GM21390 (cell line): Measurements from ENCODE around the gene RP2.

Experiments used
- ATAC-seq: cut with Tn5 transposase; IDR thresholded peaks from one replicate; pipeline ENCODE4 v1.9.1; 2021; ENCODE audit not compliant: unreplicated experiment

The RP2 gene

DNA sequence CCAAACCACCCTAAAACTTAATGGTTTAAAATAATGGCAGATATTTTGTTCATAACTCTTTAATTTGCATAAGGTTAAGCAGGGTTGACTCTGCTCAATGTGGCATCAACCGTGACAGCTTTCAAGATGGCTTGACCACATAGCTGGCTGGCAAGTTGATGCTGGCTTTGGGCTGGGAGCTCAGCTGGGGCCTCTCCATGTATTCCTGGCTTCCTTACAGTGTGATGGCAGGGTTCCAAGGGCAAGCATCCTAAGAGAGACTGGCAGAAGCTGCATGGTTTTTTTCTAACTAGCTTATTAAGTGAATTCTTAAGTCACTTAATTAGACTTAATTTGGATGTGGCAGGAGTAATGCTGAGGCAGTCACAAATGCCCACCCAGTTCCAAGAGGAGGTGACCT lies 4.5 kb downstream of the RP2 start:
- no peak for ATAC-seq

DNA sequence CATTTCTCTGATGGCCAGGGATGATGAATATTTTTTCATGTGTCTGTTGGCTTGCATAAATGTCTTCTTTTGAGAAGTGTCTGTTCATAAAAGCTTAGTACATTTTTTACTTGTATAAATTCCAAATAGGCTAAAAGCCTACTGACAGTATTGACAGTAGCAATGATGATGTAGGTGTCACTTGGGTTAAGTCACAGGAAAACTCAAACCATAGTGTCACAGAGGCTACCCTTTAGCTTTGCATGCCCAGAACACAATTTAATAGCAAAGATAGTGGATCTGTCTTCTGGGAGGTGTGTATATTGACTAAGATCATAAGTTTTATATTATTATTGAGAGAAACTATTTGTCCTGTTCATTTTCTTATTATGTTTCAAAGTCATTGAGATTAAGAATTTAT lies 8.1 kb downstream of the RP2 start:
- ATAC-seq: no peak

DNA sequence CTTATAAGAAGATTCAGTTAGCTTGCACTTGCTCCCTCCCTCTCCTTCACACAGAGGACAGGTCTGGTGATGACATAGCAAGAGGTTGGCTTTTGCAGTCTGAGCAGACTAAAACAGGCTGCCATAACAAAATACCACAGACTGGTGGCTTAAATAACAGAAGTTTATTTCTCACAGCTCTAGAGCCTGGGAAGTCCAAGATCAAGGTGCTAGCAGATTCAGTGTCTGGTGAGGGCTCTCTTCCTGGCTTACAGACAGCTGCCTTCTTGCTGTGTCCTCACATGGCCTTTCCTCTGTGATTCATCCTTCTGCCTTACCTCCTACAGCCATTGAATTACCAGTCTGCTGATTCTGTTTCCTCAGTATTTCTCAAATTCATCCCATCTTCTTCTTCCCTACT lies 13.1 kb downstream of the RP2 start:
- ATAC-seq: no peak

DNA sequence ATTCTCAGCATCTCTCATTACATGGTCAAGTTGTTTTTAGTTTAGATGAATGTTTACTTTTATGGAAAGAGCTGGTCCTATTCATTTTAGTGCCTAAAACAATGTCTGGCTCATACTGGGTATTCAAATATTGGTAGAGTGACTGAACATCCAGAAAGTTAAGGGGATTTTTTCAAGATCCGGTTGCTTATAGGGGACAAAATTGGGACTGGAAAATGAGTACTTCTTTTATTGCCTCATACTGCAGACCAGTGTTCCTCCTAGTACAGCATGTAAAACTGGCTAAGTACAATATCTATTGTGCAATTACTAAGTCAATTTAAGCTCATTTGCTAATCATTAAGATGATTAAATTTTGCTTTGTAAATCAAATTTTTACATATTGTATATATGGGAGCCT lies 13.9 kb downstream of the RP2 start:
- ATAC-seq: no peak

- ATAC-seq: no peak
These were observed 19.6 kb downstream of the RP2 start for GRCh38 chrX:46856483-46856882.

DNA sequence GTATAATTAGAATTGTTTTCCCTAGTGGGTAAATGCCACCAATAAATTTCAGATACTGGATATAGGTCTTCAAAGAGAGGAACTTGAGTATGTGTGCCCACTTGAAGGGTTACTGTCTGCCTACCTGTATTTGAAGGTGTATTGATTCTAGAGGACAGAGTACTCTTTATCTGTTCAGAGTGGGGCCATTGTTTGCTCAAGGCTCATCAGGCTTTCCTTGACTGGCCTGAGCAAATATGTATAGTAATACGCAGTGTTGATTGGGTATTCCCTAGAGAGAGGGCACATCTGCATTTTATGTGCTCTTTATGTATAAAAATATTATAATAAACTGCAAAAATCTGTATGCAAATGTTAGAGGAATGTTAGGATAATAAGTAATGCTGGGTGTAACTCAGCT lies 23.7 kb downstream of the RP2 start:
- ATAC-seq: no peak

- ATAC-seq: no peak
These were observed 26.2 kb downstream of the RP2 start for GRCh38 chrX:46863072-46863471.

GRCh38 chrX:46864606-46865005 lies 27.8 kb downstream of the RP2 start:
- no peak for ATAC-seq

DNA sequence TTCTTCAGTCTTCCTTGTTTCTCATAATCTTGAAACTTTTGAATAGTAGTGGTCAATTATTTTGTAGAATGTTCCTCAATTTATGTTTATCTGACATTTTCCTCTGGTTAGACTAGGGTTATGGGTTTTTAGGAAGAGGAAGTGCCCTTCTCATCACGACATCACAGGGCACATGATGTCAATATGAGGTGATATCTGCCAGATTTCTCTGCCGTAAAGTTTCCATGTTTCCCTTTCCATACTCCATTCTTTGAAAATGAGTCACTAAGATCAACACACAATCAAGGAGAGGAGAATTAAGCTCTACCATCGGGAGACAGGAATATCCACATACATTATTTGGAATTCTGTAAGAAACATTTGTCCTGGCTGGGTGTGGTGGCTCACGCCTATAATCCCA lies 28.4 kb downstream of the RP2 start:
- no peak for ATAC-seq

DNA sequence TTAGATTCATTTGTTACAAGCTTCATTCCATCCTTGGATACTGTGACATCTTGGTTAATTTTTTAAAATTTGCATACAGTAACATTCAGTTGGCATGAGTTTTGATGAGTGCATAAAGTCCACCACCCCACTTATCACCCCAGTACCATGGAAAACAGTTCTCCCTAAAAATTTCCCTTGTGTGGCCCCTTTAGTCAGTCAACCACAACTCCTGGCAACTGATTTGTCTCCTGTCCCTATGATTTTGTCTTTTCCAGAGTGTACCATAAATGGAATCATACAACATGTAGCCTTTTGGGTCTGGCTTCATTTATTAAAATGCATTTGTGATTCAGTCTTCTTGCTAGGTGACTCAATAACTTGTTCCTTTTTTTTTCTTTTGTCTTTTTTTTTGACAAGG lies 29.9 kb downstream of the RP2 start:
- no peak for ATAC-seq

DNA sequence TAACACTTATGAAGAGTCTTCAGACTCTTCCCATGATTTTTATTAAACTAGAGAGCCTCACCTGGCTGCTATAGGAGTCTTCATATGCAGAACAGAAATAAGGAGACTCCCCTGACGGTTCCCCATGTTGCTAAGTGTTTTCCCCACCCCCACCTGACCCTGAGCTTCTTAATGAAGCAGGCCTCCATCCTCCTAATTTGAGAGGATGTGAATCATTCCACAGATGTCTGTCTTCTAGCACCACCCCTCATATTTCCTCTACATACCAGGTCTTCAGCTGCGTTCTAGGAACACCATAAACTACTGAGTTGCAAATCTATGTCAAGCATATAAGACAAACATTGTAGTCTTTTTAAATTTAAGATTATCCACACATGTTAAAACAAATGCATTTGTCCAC lies 36.9 kb downstream of the RP2 start:
- ATAC-seq: no peak

DNA sequence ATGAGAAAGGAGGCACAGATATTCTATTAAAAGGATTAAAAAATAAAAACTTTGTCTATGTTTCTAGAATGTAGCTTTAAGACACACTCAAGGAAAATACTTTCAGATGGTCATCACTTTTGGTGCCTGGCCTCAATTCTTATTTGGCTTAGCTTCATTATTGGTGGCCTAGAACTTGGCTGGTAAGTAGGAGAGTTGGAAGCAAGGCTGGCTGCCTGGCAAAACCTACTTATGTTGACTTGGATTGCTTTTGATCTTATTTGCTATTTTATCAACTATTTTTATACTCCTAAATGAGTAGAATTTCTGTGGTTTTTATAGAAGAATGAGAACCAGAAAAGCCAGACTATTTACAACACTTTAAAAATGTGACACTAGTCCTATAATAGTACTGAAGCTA lies 40.1 kb downstream of the RP2 start:
- ATAC-seq: no peak

GRCh38 chrX:46882266-46882665 lies 45.4 kb downstream of the RP2 start:
- ATAC-seq: no peak

- ATAC-seq: no peak
These were observed 48.0 kb downstream of the RP2 start for GRCh38 chrX:46884799-46885198.

DNA sequence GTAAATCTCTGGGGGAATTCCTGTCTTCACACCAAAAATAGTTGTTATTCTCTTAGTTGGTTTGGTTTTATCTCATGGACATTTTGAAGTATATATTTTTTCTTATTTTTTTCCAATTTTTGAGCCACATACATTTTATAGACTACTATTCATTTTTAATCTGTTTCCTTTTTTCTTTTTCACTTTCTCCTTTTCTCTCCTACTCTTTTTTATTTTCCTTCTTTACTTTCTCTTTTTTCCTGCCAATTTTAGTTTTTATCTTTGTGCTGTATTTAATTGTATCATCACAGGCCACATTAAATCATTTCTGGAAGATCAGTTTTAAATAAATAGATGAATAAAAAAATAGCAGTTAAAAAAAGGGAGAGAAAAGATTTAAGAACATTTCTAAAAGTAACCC lies 61.4 kb downstream of the RP2 start:
- ATAC-seq: no peak

DNA sequence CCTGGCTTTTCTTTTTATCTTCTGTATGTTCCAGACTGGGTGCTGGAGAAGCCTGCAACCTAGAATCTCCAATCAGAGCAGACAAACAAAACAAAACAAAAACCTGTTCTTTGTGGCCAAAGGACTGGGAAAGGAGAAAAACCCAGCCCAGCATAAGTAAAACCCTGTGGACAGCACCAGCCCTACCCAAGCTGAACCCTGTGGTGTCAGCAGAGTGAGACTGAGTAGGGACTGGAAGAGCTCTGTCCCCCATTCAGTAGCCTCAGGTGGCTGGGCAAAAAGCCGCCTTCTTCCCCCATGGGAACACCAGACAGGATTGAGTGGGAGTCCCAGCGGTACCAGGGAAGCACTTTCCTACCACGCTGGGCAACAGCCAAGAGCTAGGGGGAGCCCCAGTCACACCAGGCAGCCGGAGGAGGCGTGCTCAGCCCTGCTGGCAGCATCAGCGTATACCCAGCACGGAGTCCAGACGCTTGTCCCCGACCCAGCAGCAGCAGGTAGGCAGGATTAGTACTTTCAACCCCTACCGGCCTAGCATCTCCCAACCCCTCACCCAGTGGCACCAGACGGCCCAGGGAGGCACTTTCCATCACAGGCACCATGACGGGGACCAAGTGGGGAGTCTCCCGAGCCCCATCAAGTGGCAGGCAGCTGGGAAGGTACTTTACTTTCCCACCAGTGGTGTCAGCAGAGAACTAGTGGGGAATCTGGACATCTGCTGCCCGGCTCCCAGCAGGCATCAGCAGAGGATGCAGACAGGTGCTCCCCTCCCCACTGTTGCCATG lies 66.8 kb downstream of the RP2 start:
- peak; percentile 81 for ATAC-seq

DNA sequence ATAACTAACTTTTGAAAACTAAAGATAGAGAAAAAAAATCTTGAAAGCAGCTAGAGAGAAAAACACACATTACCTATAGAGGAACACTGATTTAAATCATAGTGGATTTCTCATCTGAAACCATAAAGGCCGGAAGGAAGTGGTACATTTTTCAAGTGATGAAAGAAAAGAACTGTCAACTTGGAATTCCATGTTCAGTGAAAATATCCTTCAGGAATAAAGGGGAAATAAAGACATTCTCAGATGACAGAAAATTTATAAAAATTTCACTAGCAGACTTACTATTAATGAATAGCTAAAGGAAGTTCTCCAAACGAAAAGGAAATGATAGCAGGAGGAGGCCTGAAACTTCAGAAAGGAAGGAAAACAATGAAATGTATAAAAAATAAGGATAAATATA lies 67.8 kb downstream of the RP2 start:
- ATAC-seq: no peak

DNA sequence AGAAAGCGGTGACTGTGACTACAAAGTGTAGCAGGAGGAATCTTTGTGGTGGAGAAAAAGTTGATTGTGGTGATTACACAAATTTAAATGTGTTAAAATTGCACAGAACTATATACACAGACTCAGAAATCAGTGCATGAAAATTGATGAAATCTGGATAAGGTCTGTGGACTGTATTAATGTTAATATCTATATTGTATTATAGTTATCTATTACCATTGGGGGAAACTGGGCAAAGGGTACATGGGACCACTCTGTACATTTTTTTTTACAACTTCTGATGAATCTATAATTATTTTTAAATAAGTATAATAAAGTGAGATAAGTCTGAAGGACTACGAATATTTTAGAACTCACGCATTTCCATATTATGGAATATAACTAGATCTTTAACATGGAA lies 73.6 kb downstream of the RP2 start:
- no peak for ATAC-seq

GRCh38 chrX:46912098-46912602 lies 75.3 kb downstream of the RP2 start, which contains the start of gene JADE3:
JADE3 (plus strand) TSS chrX:46912421; CDS start chrX:46984895, 72,474 bp downstream.
- no peak for ATAC-seq

DNA sequence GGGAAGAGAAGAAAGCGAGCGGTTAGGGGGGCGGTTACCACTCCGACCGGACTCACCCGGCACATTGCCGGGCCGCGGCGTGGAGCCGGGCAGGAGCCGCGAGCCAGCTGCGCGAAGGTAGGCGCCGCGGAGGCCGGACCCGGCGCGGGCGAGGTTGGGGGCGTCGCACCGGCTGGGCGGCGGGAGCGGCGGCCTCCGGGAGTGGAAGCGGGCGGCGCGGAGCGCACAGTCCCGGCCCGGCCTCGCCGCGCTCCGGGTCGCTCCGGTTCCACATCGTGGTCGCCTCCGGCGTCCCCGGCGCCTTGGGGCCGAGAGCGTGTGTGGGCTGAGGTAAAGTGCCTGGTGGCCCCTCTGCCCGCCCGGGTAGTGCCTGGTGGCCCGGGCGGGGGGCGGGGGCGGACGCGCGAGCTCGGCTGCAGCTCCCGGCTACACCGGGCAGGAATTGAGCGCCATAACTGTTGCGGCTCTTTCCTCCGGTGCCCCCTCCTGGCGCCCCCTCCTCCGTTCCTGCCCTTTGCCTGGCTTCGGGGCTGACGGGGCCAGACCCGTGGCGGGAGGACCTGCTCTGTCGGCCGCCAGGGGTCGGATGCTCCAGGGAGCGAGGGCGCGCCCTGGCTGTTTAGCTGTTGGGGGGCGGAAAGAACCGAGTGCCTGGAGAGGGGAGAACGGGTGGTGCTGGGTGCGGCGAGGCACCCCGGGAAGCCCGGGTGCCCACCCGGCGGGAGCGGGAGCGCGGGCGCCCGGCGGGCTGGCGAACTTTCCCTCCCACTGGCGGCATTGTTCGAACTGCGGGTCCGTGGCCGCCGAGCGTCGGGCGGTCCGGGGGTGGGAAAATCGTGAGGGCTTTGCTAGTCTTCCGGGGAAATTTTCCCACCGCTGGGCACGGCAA lies 76.0 kb downstream of the RP2 start:
- no peak for ATAC-seq

GRCh38 chrX:46913667-46914066 lies 76.8 kb downstream of the RP2 start:
- ATAC-seq: no peak

DNA sequence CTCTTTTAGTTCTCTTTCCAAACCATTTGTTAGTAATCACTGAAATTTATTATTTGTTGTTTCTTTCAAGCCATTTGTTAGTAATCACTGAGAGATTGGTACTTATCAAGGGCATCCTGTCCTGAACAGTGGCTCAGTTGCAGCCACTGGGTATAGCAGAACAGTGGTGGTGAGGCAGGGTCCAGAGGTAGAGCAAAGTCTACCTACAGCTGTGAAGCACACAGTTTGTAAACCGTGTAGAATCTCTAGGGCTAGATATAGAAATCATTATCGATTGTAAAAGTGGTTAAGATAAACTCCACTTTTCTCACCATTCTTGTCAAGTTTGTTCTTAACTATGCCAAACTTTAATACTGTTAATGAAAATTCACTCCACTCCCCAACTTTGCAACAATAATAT lies 79.4 kb downstream of the RP2 start:
- no peak for ATAC-seq
